Upper lobe of left lung (tissue), 6 donors: Measurements from ENCODE around the gene RABEP2. TPM values are rescaled to one million over a fixed set of nuclear protein-coding genes. Genes with fewer than 3 reads are reported as not detected.
"Not testable (repeated sequence)": the region's sequence is repeated elsewhere in the genome, so short reads cannot be mapped to it uniquely, and the experiment has no call there.

ENCODE experiments used
- ATAC-seq, 2 donors: fragments of 200-7000 bp; cut with Tn5 transposase; one replicate each; pipeline ENCODE4 v1.9.1; 2022; ENCODE audit warnings: mild to moderate bottlenecking in 2 of 2, moderate library complexity in 2 of 2; ENCODE audit not compliant: low FRiP score in 2 of 2
- DNase-seq, 2 donors: peaks; one replicate each; pipeline ENCODE4 v3.0.0-alpha.2; 2019 to 2020
- H3K27ac ChIP-seq, 4 donors: fragments of 200-600 bp; sonication (generic); one replicate each; pipeline ENCODE4 v1.5.1; 2016 to 2019
- H3K27me3 ChIP-seq, 4 donors: fragments of 200-600 bp; sonication (generic); one replicate each; pipeline ENCODE4 v1.5.1; 2017 to 2019
- H3K36me3 ChIP-seq, 4 donors: fragments of 200-600 bp; sonication (generic); one replicate each; pipeline ENCODE4 v1.5.1; 2016 to 2019
- H3K4me1 ChIP-seq, 4 donors: fragments of 200-600 bp; sonication (generic); one replicate each; pipeline ENCODE4 v1.5.1; 2018 to 2019
- H3K4me3 ChIP-seq, 4 donors: fragments of 200-600 bp; sonication (generic); one replicate each; pipeline ENCODE4 v1.5.1; 2017 to 2019; ENCODE audit warnings: mild to moderate bottlenecking in 2 of 4, moderate library complexity in 1 of 4
- H3K9me3 ChIP-seq, 4 donors: fragments of 200-600 bp; sonication (generic); one replicate each; pipeline ENCODE4 v1.5.1; 2018 to 2019
- CTCF ChIP-seq, 6 experiments: fragments of 450-650 bp in 4 of 6; fragments of 200-600 bp in 2 of 6; sonication (generic) in 2 of 6; IDR thresholded peaks; one replicate each; pipeline ENCODE4 v1.5.1; 2016 to 2019; ENCODE audit warnings: antibody characterized with exemption in 6 of 6
- EP300 ChIP-seq, 4 donors: sonication (generic); formaldehyde crosslinking; IDR thresholded peaks; one replicate each; pipeline ENCODE4 v1.5.1; 2017; ENCODE audit warnings: antibody characterized with exemption in 4 of 4, control low read depth in 2 of 4
- POLR2A ChIP-seq, 4 donors: fragments of 450-650 bp; IDR thresholded peaks; one replicate each; pipeline ENCODE4 v1.5.1; 2016 to 2017; ENCODE audit warnings: antibody characterized with exemption in 4 of 4, mild to moderate bottlenecking in 2 of 4
- POLR2AphosphoS5 ChIP-seq, 2 donors: sonication (generic); formaldehyde crosslinking; IDR thresholded peaks; one replicate each; pipeline ENCODE4 v1.5.1; 2017; ENCODE audit warnings: antibody characterized with exemption in 2 of 2
- WGBS, 2 donors: methylation state at CpG; one replicate each; pipeline ENCODE4 v1.1.5; 2017 to 2018; 5-methylcytosine and 5-hydroxymethylcytosine counted together
- total RNA-seq, 6 donors: library from RNA; depleted of rRNA in 4 of 6; stranded (reverse); fragments of >200 nt in 4 of 6; gene quantifications; one replicate each; pipeline versions ENCODE4 v1.1.0 to v1.2.1, GENCODE V29; 2016 to 2021
- donor health status: DM: no; HTN: no; CAD: no; lungs with moderate emphysema.
- donor health status: DM: no; HTN: yes; CAD: no; lungs with severe emphysema.

Gene RABEP2
- total RNA-seq, 6 donors from 2014 or later = 25.6 to 115 (median 33.0) TPM

- Histone ChIP-seq H3K4me1 (peaks cover 14 to 26% (median 15%) of the 10 kb centered on the region in 4 donors), H3K27ac (peak within 1 kb of the TSS; percentile 81 to 92 (median 86)), H3K36me3 (peaks cover 1 to 33% (median 23%) of the 10 kb centered on the region in 4 donors), H3K9me3 (no peaks in the 10 kb centered on the region), H3K27me3 (no peaks in the 10 kb centered on the region), H3K4me3 (peak within 1 kb of the TSS; percentile 67 to 98 (median 78))
- TF ChIP-seq CTCF (IDR thresholded peaks at IDR 0.05) = no peak
- peak in 1 of 4 donors; percentile 63 for TF ChIP-seq POLR2A (IDR thresholded peaks at IDR 0.05)
- no peak for TF ChIP-seq EP300 (IDR thresholded peaks at IDR 0.05)
- TF ChIP-seq POLR2AphosphoS5 (IDR thresholded peaks at IDR 0.05) = peak; percentile 64 to 72
- DNase-seq = peak; percentile 99 to 100
- WGBS, 2 donors = 0% methylated on average over 33 to 39 of the region's 79 CpGs
- ATAC-seq = peak; percentile 98 to 99
Measured at GRCh38 chr16:28950648-28951409, 25.8 kb upstream of the RABEP2 start, which contains the start of gene NFATC2IP. Gene NFATC2IP (plus strand): TSS chr16:28950937. CDS start chr16:28951012, 75 bp downstream.

- no peak overlapping the region for H3K4me3 ChIP-seq
- DNase-seq (no peak), ATAC-seq (no peak)
- peaks cover 16 to 21% (median 17%) of the 10 kb centered on the region in 4 donors for H3K4me1 ChIP-seq
- H3K27me3 ChIP-seq = no peaks in the 10 kb centered on the region
- 76 to 78% methylated on average over 4 of the region's 4 CpGs for WGBS, 2 donors
- TF ChIP-seq POLR2A (IDR thresholded peaks at IDR 0.05) = no peak
- no peak for TF ChIP-seq EP300 (IDR thresholded peaks at IDR 0.05)
- no peak for TF ChIP-seq POLR2AphosphoS5 (IDR thresholded peaks at IDR 0.05)
- no peak for TF ChIP-seq CTCF (IDR thresholded peaks at IDR 0.05)
- H3K27ac ChIP-seq = no peak overlapping the region
- no peaks in the 10 kb centered on the region for H3K36me3 ChIP-seq
- no peaks in the 10 kb centered on the region for H3K9me3 ChIP-seq
Measured at GRCh38 chr16:28946681-28947080, 21.6 kb upstream of the RABEP2 start.

GRCh38 chr16:28943281-28943680, 18.2 kb upstream of the RABEP2 start:
- H3K36me3 ChIP-seq = no peaks in the 10 kb centered on the region
- no peaks in the 10 kb centered on the region for H3K27me3 ChIP-seq
- peaks cover 9 to 10% (median 10%) of the 10 kb centered on the region in 4 donors for H3K4me1 ChIP-seq
- TF ChIP-seq POLR2A (IDR thresholded peaks at IDR 0.05) = no peak
- TF ChIP-seq POLR2AphosphoS5 (IDR thresholded peaks at IDR 0.05) = no peak
- TF ChIP-seq EP300 (IDR thresholded peaks at IDR 0.05) = no peak
- TF ChIP-seq CTCF (IDR thresholded peaks at IDR 0.05) = no peak
- no peak overlapping the region for H3K4me3 ChIP-seq
- ATAC-seq (no peak), DNase-seq (no peak)
- H3K27ac ChIP-seq = no peak overlapping the region
- no peaks in the 10 kb centered on the region for H3K9me3 ChIP-seq

- peaks cover 0 to 14% (median 7%) of the 10 kb centered on the region in 4 donors for H3K4me1 ChIP-seq
- not testable (repeated sequence) for DNase-seq, H3K36me3 ChIP-seq, H3K4me3 ChIP-seq, ATAC-seq, H3K27me3 ChIP-seq, H3K9me3 ChIP-seq, H3K27ac ChIP-seq
- 93% methylated on average over 7 of the region's 7 CpGs for WGBS, 2 donors
Measured at GRCh38 chr16:28939825-28940224, 14.8 kb upstream of the RABEP2 start.

GRCh38 chr16:28938721-28939120, 13.7 kb upstream of the RABEP2 start:
- H3K27ac ChIP-seq = no peak overlapping the region
- DNase-seq (no peak), ATAC-seq (no peak)
- H3K27me3 ChIP-seq = no peaks in the 10 kb centered on the region
- no peak for TF ChIP-seq POLR2A (IDR thresholded peaks at IDR 0.05)
- TF ChIP-seq EP300 (IDR thresholded peaks at IDR 0.05) = no peak
- TF ChIP-seq POLR2AphosphoS5 (IDR thresholded peaks at IDR 0.05) = no peak
- no peaks in the 10 kb centered on the region for H3K36me3 ChIP-seq
- no peaks in the 10 kb centered on the region for H3K9me3 ChIP-seq
- H3K4me1 ChIP-seq = peaks cover 0 to 14% (median 7%) of the 10 kb centered on the region in 4 donors
- no peak overlapping the region for H3K4me3 ChIP-seq
- WGBS, 2 donors = 77 to 84% methylated on average over 6 to 7 of the region's 7 CpGs
